ENCODE data around the gene NR1D2. TPM values are rescaled to one million over a fixed set of nuclear protein-coding genes. Genes with fewer than 3 reads are reported as not detected.

Gene NR1D2
- total and polyA plus RNA-seq, 2 of the 13 experiments (the other 11 are each of a cell fraction or from before 2014, with no cell fraction given): 5.3 to 8.1 TPM

DNA sequence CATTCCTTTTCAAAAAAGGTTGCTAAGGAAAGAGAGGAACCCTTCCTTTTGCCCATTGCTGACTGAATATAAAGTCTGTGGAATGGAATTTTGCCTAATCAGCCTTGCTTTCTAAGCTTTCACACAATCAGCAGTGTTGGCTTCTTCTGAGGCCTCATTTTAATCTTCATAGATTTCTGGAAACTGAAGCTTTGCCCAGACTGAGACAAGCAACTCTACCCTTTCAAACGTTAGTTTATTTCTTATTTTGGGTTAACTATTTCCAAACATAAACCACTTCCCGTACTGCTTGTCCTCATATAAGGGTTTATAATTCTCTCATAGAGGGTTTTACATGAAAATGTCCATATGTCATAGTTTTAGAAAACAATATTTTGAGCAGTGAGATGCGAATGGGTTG, 82.9 kb downstream of the NR1D2 start:
- H3K4me3 ChIP-seq (replicated peaks in 1 of 3; ENCODE audit: insufficient read depth in 1 of 3, low read depth in 2 of 3, low read length in 3 of 3): no peak overlapping the region
- no peak overlapping the region for H3K4me2 ChIP-seq (ENCODE audit: low read depth, low read length)
- in situ Hi-C loops (cut with HindIII; ENCODE audit: extremely low pct_ligation_motif_present, low pct_unique_long_range_greater_than_20kb) (no loop called here), intact Hi-C loops (cut with micrococcal nuclease; ENCODE audit: unreplicated experiment) (no loop called here)
- no peaks in the 10 kb centered on the region for H3K4me1 ChIP-seq (ENCODE audit: insufficient read depth, low read length)
- POLR2A ChIA-PET: no interaction called here
- WGBS (ENCODE audit: low lambda C conversion rate): 2% methylated on average over 3 of the region's 3 CpGs
- H3K27me3 ChIP-seq (ENCODE audit: control insufficient read depth in 1 of 2, insufficient read depth in 2 of 2, low read length in 2 of 2): peaks cover 1 to 6% of the 10 kb centered on the region in 2 experiments; a peak in 4 of 5 replicates
- no peaks in the 10 kb centered on the region for H4K20me1 ChIP-seq (ENCODE audit: insufficient read depth, low read length)
- DNase-seq (ENCODE audit: low spot score): no peak
- no peaks in the 10 kb centered on the region for H3K9me3 ChIP-seq (ENCODE audit: low read length)
- H3K27ac ChIP-seq (ENCODE audit: extremely low read length, insufficient read depth, low read length): no peak overlapping the region
- ATAC-seq: no peak
- CTCF ChIA-PET (ENCODE audit: low intra/inter-chr PET ratio, low total read pairs): no interaction called here
- no peaks in the 10 kb centered on the region for H3K79me2 ChIP-seq (ENCODE audit: insufficient read depth, low read length)
- no peak for FAIRE-seq
- H3K36me3 ChIP-seq (replicated peaks in 1 of 2; ENCODE audit: control insufficient read depth in 1 of 2, insufficient read depth in 2 of 2, low read length in 2 of 2): no peaks in the 10 kb centered on the region
- no TSS peak for BruUV-seq (replicated peaks)
- H3K9ac ChIP-seq (ENCODE audit: insufficient read depth, low read depth, low read length): no peak overlapping the region
- TF ChIP-seq ZNF589 (CRISPR knock-in tag; conservative IDR thresholded peaks at IDR 0.05) (no peak), SRSF4 (IDR thresholded peaks at IDR 0.05; ENCODE audit: low read depth, low read length, poor library complexity, severe bottlenecking) (no peak)
- H2AFZ ChIP-seq (ENCODE audit: low read length): no peak overlapping the region

Other genes starting within 250 kb of the NR1D2 start
- 61.8 and 82.6 TPM in 2 replicates for gene UBE2E1, start 139.3 kb upstream of the NR1D2 start, total RNA-seq (2016; rRNA removed; fragmentation: Illumina TruSeq; extraction: Trizol)
- 55.4 and 56.2 TPM in 2 replicates for gene UBE2E1, start 139.3 kb upstream of the NR1D2 start, polyA plus RNA-seq (2011; rRNA removed)
- gene NKIRAS1, start 28.3 kb upstream of the NR1D2 start, total RNA-seq (2016; rRNA removed; fragmentation: Illumina TruSeq; extraction: Trizol): 8.0 and 10.5 TPM in 2 replicates
- gene NKIRAS1, start 28.3 kb upstream of the NR1D2 start, polyA plus RNA-seq (2011; rRNA removed): 4.3 and 4.5 TPM in 2 replicates
- gene RPL15, start 28.2 kb upstream of the NR1D2 start, total RNA-seq (2016; rRNA removed; fragmentation: Illumina TruSeq; extraction: Trizol): 1,297 and 1,763 TPM in 2 replicates
- 3,693 and 3,955 TPM in 2 replicates for gene RPL15, start 28.2 kb upstream of the NR1D2 start, polyA plus RNA-seq (2011; rRNA removed)

Data from HepG2 (cell line).